ENCODE results near the gene BLOC1S1. TPM values are rescaled to one million over a fixed set of nuclear protein-coding genes. Genes with fewer than 3 reads are reported as not detected.

The BLOC1S1 gene
- total RNA-seq, 1 donor from 2014 or later, result 57.2 TPM

DNA sequence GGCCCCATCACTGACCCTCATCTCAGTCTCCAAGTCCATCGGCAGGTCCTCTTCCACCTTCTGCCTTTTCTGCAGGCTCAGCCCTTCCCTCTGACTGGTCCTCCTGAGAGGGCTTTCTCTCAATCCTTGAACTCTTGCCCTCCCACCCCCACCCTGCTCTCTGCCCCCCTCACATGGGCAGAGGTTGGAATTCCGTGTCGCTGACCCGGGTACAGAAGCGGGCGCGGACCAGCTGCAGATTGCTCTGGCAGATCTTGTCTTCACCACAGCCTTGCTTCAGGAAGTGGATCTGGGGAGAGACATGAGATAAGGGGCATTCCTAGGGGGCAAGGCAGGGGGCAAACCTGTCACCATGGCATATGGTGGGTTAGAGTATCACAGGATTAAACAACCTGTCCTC is 20.5 kb upstream of the BLOC1S1 start:
- TF ChIP-seq, protein P1, sequence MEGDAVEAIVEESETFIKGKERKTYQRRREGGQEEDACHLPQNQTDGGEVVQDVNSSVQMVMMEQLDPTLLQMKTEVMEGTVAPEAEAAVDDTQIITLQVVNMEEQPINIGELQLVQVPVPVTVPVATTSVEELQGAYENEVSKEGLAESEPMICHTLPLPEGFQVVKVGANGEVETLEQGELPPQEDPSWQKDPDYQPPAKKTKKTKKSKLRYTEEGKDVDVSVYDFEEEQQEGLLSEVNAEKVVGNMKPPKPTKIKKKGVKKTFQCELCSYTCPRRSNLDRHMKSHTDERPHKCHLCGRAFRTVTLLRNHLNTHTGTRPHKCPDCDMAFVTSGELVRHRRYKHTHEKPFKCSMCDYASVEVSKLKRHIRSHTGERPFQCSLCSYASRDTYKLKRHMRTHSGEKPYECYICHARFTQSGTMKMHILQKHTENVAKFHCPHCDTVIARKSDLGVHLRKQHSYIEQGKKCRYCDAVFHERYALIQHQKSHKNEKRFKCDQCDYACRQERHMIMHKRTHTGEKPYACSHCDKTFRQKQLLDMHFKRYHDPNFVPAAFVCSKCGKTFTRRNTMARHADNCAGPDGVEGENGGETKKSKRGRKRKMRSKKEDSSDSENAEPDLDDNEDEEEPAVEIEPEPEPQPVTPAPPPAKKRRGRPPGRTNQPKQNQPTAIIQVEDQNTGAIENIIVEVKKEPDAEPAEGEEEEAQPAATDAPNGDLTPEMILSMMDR (IDR thresholded peaks at IDR 0.05), result no peak
- H3K27ac ChIP-seq, result no peak overlapping the region
- intact Hi-C loops (cut with DNase I), result no loop called here

DNA sequence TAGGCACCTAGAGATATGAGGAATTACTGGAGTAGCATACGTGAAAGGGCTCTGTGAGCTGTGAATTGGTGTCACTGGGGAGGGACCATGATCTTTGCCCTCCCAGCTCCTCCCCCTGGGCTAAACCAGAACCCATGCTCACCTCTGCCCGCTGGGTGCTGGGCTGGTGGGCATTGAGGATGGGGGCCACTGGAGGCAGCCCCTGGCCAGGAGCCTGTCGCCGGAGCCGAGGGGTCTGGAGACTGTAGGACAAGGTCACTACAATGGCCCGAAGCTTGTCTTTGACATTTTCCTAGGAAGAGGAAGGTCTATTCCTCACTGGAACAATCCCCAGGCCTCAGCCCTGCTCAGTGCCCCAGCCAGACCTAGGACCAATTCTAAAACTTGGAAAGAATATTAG is 19.7 kb upstream of the BLOC1S1 start:
- intact Hi-C loops (cut with DNase I), result no loop called here
- Histone ChIP-seq H3K27me3 (no peaks in the 10 kb centered on the region), H3K4me1 (peaks cover 0 to 8% of the 10 kb centered on the region in 2 donors), H3K36me3 (peaks cover 96% of the 10 kb centered on the region in 2 donors), H3K4me3 (no peak overlapping the region), H3K27ac (no peak overlapping the region), H3K9me3 (no peaks in the 10 kb centered on the region)
- TF ChIP-seq, protein P1 (IDR thresholded peaks at IDR 0.05), result no peak
- DNase-seq (ENCODE audit: low spot score in 2 of 2), result no peak

More for the DNA sequence above, 20.5 kb upstream of the BLOC1S1 start:
- no peak overlapping the region for H3K4me3 ChIP-seq
- H3K36me3 ChIP-seq, result peaks cover 91 to 94% of the 10 kb centered on the region in 2 donors
- no peaks in the 10 kb centered on the region for H3K9me3 ChIP-seq
- H3K4me1 ChIP-seq, result no peaks in the 10 kb centered on the region
- H3K27me3 ChIP-seq, result no peaks in the 10 kb centered on the region
- no peak for DNase-seq (ENCODE audit: low spot score in 2 of 2)

DNA sequence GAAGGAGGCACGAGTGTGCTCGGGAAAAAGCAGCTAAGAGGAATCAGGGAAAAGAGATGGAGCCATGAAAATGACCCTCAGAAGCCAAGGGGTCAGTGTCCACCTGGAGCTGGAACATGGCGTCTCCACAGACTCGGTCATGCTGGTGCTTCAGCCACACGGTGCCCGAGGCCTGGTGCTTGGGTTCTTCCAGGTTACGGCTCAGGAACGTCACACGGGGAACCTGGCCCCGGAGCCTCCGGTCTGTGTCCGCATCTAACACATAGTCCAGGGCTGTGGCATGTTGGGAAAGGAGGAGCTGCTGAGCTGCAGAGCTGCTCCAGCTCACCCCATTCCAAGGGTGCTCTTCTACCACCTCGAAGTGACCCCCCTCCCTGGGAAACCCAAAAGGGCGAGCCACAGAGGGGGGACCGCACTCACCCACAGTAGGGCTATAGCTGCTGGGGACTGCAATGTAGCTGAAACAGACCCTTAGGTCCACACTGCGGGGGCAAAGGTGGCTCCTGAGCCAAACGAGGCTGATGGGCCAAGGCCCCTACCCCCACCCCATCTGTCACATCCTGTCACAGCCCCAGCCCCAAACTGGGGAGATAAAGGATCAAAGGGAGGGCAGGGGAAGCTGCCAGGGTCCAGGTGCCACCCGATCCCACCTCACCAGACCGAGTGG is 18.9 kb upstream of the BLOC1S1 start:
- no peaks in the 10 kb centered on the region for H3K9me3 ChIP-seq
- H3K27me3 ChIP-seq, result no peaks in the 10 kb centered on the region
- intact Hi-C loops (cut with DNase I), result no loop called here
- no peak overlapping the region for H3K27ac ChIP-seq
- H3K4me3 ChIP-seq, result no peak overlapping the region
- TF ChIP-seq, protein P1 (IDR thresholded peaks at IDR 0.05), result no peak
- peaks cover 0 to 14% of the 10 kb centered on the region in 2 donors for H3K4me1 ChIP-seq
- H3K36me3 ChIP-seq, result peaks cover 88 to 90% of the 10 kb centered on the region in 2 donors
- no peak for DNase-seq (ENCODE audit: low spot score in 2 of 2)

DNA sequence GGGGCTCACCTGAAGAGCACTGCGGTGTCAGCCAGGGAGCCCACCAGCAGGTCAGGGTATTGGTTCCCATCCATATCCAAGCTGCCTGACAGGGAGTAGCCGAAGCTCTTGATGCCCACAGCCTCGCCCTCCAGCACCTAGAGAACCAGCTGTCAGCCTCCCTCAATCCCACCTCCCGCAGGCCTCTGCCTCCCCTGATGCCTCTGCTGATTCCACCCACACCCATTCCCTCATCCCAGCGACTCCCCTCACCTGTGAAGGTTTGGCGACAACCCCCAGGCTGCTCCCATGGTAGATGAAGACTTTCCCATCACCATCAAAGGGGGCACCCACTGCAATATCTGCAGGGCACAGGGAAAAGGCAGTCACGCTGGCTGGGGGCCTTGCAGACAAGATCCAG is 18.2 kb upstream of the BLOC1S1 start:
- Histone ChIP-seq H3K36me3 (peaks cover 82 to 85% of the 10 kb centered on the region in 2 donors), H3K27me3 (no peaks in the 10 kb centered on the region), H3K27ac (no peak overlapping the region), H3K9me3 (no peaks in the 10 kb centered on the region), H3K4me1 (peaks cover 0 to 17% of the 10 kb centered on the region in 2 donors), H3K4me3 (no peak overlapping the region)
- TF ChIP-seq, protein P1 (IDR thresholded peaks at IDR 0.05), result no peak
- intact Hi-C loops (cut with DNase I), result no loop called here
- no peak for DNase-seq (ENCODE audit: low spot score in 2 of 2)

DNA sequence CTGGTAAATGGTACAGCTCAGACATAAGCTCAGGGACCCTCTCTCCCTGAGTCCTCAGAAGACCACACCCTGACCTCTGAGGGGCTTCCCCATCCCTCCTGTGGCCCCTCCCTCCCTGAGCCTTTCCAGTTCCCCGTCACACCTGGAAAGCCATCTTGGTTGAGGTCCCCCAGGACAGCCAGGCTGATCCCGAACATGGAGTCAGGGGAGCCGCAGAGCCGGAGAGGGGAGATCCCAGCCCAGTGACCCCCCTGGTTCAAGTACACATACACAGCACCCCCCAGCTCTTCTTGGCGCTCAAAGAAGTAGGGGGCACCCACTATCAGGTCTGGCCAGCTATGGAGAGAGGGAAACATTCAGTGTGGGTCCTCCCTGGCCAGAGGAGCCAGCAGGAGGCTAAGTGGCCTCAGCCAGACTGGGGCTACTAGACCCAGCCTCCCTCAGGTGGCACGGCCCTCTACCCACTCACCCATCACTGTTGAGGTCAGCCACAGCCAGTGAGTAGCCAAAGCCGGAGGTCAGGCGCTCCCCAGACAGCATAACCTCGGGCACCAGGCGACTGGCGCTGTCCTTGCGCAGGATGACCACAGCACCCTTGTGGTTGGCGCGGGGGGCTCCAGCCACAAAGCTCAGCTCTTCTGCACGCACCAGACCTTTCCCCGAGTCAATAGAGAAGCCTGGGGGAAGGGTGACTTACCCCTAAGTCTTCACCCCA is 17.4 kb upstream of the BLOC1S1 start:
- Histone ChIP-seq H3K27me3 (no peaks in the 10 kb centered on the region), H3K27ac (peak overlapping the region; percentile 42 to 47), H3K4me3 (no peak overlapping the region), H3K9me3 (no peaks in the 10 kb centered on the region), H3K4me1 (peaks cover 2 to 24% of the 10 kb centered on the region in 2 donors), H3K36me3 (peaks cover 75 to 80% of the 10 kb centered on the region in 2 donors)
- no peak for DNase-seq (ENCODE audit: low spot score in 2 of 2)
- intact Hi-C loops (cut with DNase I), result no loop called here
- TF ChIP-seq, protein P1 (IDR thresholded peaks at IDR 0.05), result no peak
